Heart left ventricle (tissue), 13 donors: ENCODE data around the gene TMEM229B.

Experiments
- CTCF ChIP-seq, 12 donors: fragments of 200-600 bp; sonication (generic) in 4 of 12; IDR thresholded peaks; one replicate each; pipeline versions ENCODE4 v1.5.0 to v1.8.0; 2018 to 2022; ENCODE audit warnings: antibody characterized with exemption in 12 of 12, mild to moderate bottlenecking in 5 of 12
- POLR2A ChIP-seq, 2 donors: fragments of 450-650 bp; IDR thresholded peaks; one replicate each; pipeline ENCODE4 v1.6.1; 2017; ENCODE audit warnings: antibody characterized with exemption in 2 of 2, mild to moderate bottlenecking in 2 of 2, moderate library complexity in 2 of 2
- donor health status: ischemic (EF 13 %, LVEDD 7.1; RV severe dilation, severe dysfunction).
- donor health status: DM: no; HTN: yes; CAD: no.
- donor health status: DM: no; HTN: no; CAD: no.
- donor health status: ischemic (EF 25% LVEDD 6.9; RV normal size, moderate dysfunction).
- donor health status: ischemic (EF 25% LVEDD 5.7; RV mildly dilated, moderate dysfunction).
- donor health status: ischemic (EF 35%, LVEDD 5.7; RV mildly dilated, moderate dysfunction).
- donor health status: nonischemic (EF 11% LVEDD 7.7; RV severe dilation, severe dysfunction).
- donor health status: DM: yes; HTN: yes; CAD: no.
- donor health status: PGD.
- donor health status: ischemic (EF 29% LVEDD 5.4; RV normal size, mild dysfunction).
- donor health status: nonischemic (EF 23%, LVEDD 6.1; RV moderate dilation, normal function).

DNA sequence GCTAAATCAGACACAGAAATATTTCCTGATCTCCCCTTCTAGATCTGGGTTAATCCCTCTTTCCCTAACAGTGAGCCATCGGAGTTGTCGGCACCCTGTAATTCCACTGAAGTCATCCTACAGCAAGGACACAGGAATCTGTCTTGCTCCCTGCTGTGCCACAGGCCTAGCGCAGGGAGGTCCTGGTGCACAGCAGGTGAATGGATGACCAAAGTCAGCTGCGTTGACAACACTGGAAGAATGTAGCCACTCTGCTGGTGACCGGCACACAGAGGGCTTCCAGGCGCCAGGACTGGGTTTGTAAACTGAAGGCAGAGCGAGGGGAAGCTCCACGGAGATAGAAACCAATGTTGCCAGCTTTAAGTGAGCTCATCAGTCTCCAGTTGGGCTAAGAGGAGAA, 23.6 kb downstream of the TMEM229B start:
- no peak for TF ChIP-seq CTCF (IDR thresholded peaks at IDR 0.05)
- TF ChIP-seq POLR2A (IDR thresholded peaks at IDR 0.05): no peak
